Esophagus muscularis mucosa (tissue), 4 donors: Measurements from ENCODE around the gene KCTD16.
A peak's percentile ranks its signal among the peaks of the same experiment; 100 is the strongest.

Source experiments
- EP300 ChIP-seq: sonication (generic); formaldehyde crosslinking; IDR thresholded peaks from one replicate; pipeline ENCODE4 v1.6.1; 2017; ENCODE audit warnings: antibody characterized with exemption
- POLR2A ChIP-seq: fragments of 450-650 bp; IDR thresholded peaks from one replicate; pipeline ENCODE4 v1.6.1; 2017; ENCODE audit warnings: antibody characterized with exemption, moderate library complexity, mild to moderate bottlenecking, low read depth
- POLR2AphosphoS5 ChIP-seq, 2 donors: sonication (generic); formaldehyde crosslinking; IDR thresholded peaks; one replicate each; pipeline ENCODE4 v1.6.1; 2017; ENCODE audit warnings: antibody characterized with exemption in 2 of 2
- TF ChIP-seq, protein P1 (sequence below), 3 experiments: fragments of 200-600 bp in 2 of 3; fragments of 450-650 bp in 1 of 3; sonication (generic) in 2 of 3; IDR thresholded peaks; one replicate each; pipeline ENCODE4 v1.5.1; 2017 to 2019; ENCODE audit warnings: antibody characterized with exemption in 3 of 3, mild to moderate bottlenecking in 2 of 3, moderate library complexity in 1 of 3

DNA sequence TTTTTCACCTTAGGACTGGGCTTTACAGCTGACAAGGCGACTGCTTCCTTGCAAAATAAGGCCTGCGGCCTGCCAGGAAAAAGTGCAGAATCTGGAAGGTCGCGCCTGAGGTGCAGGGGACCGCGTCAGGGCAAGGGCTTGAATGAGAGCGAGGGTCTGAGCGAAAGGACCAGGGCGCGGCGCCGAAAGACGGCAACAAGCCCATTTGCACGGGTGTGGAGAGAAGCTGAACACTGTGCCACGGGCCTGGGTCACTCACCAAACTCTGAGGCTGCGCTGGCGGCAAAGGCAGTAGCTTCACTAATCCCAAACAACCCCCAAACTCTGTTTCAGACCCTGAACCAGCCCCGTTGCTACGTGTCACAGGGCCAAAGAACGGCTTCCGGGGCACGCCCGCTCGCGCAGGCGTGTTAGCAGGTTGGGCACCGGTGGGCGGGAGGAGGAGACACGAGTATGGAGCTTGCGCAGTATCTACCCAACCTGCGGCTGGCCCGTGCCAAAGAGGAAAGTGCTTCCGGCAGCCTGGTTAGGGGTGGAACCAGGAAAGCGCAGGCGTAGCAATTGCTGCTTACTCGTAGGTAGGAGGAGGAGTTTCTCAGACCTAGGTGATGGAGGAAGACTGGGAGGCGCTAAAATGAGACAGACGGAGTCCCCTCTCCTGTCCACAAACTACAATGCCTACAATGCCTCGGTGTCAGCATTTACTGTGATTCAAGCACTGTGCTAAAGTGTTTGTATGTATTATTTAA is at the start of gene KCTD16, which contains the start of gene YIPF5:
- TF ChIP-seq, protein P1, sequence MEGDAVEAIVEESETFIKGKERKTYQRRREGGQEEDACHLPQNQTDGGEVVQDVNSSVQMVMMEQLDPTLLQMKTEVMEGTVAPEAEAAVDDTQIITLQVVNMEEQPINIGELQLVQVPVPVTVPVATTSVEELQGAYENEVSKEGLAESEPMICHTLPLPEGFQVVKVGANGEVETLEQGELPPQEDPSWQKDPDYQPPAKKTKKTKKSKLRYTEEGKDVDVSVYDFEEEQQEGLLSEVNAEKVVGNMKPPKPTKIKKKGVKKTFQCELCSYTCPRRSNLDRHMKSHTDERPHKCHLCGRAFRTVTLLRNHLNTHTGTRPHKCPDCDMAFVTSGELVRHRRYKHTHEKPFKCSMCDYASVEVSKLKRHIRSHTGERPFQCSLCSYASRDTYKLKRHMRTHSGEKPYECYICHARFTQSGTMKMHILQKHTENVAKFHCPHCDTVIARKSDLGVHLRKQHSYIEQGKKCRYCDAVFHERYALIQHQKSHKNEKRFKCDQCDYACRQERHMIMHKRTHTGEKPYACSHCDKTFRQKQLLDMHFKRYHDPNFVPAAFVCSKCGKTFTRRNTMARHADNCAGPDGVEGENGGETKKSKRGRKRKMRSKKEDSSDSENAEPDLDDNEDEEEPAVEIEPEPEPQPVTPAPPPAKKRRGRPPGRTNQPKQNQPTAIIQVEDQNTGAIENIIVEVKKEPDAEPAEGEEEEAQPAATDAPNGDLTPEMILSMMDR (IDR thresholded peaks at IDR 0.05): peak in 1 of 3 experiments; percentile 9
- no peak for TF ChIP-seq POLR2A
- TF ChIP-seq EP300: no peak
- TF ChIP-seq POLR2AphosphoS5 (IDR thresholded peaks at IDR 0.05): peak; percentile 82 to 96
